CD4-positive, alpha-beta memory T cell (primary cell): ENCODE results near the gene EREG. TPM values are rescaled to one million over a fixed set of nuclear protein-coding genes. Genes with fewer than 3 reads are reported as not detected.

Source experiments
- CTCF ChIA-PET: fragments of 350-600 bp; sonication (Branson Sonifier 250); formaldehyde crosslinking; loops from one replicate; lab custom pipeline; 2021; ENCODE audit warnings: inconsistent platforms; ENCODE audit not compliant: partially characterized antibody; lab: Charles Lee
- POLR2A ChIA-PET: fragments of 350-600 bp; sonication (Branson Sonifier 250); formaldehyde crosslinking; loops from one replicate; lab custom pipeline; 2021; ENCODE audit not compliant: partially characterized antibody; lab: Charles Lee
- DNase-seq, 5 donors: peaks; one replicate each; pipeline versions ENCODE4 v3.0.0 to v3.0.0-alpha.2; 2020 to 2022; ENCODE audit warnings: mixed read lengths in 1 of 5
- H3K27ac ChIP-seq: one replicate; pipeline ENCODE4 v1.7.0; 2013; ENCODE audit warnings: low read depth, low read length
- H3K27me3 ChIP-seq: 2 replicates; pipeline ENCODE4 v1.7.0; 2013; ENCODE audit warnings: mild to moderate bottlenecking, low read length, moderate library complexity; ENCODE audit not compliant: insufficient read depth
- H3K36me3 ChIP-seq: 2 replicates; pipeline ENCODE4 v1.7.0; 2013; ENCODE audit warnings: mild to moderate bottlenecking, low read length, moderate library complexity; ENCODE audit not compliant: insufficient read depth
- H3K4me1 ChIP-seq: 2 replicates; pipeline ENCODE4 v1.7.0; 2013; ENCODE audit warnings: mild to moderate bottlenecking, low read length, moderate library complexity; ENCODE audit not compliant: insufficient read depth
- H3K4me3 ChIP-seq, 2 donors: one replicate each; pipeline ENCODE4 v1.7.0; 2013; ENCODE audit warnings: low read length in 2 of 2, mild to moderate bottlenecking in 1 of 2
- H3K9me3 ChIP-seq, 2 donors: one replicate each; pipeline ENCODE4 v1.7.0; 2013; ENCODE audit warnings: low read length in 2 of 2, control low read depth in 1 of 2; ENCODE audit not compliant: control insufficient read depth in 1 of 2
- H3K27ac Mint-ChIP-seq, 7 donors: one replicate each; pipeline ENCODE4 v1.8.0; 2020 to 2021; ENCODE audit warnings: mixed read lengths in 7 of 7, mild to moderate bottlenecking in 6 of 7, inconsistent platforms in 3 of 7, moderate library complexity in 3 of 7
- H3K27me3 Mint-ChIP-seq, 2 donors: one replicate each; pipeline ENCODE4 v1.8.0; 2020 to 2021; ENCODE audit warnings: mixed read lengths in 2 of 2
- H3K36me3 Mint-ChIP-seq, 2 donors: one replicate each; pipeline ENCODE4 v1.8.0; 2020 to 2021; ENCODE audit warnings: mixed read lengths in 2 of 2, inconsistent platforms in 1 of 2, mild to moderate bottlenecking in 1 of 2
- H3K4me1 Mint-ChIP-seq, 4 donors: one replicate each; pipeline ENCODE4 v1.8.0; 2020 to 2021; ENCODE audit warnings: mixed read lengths in 4 of 4, mild to moderate bottlenecking in 1 of 4
- H3K4me3 Mint-ChIP-seq, 8 donors: one replicate each; pipeline ENCODE4 v1.8.0; 2020 to 2021; ENCODE audit warnings: mixed read lengths in 8 of 8, mild to moderate bottlenecking in 7 of 8, moderate library complexity in 6 of 8, inconsistent platforms in 3 of 8
- H3K9me3 Mint-ChIP-seq, 8 donors: one replicate each; pipeline ENCODE4 v1.8.0; 2020 to 2021; ENCODE audit warnings: mixed read lengths in 8 of 8, mild to moderate bottlenecking in 5 of 8, inconsistent platforms in 3 of 8, moderate library complexity in 1 of 8
- intact Hi-C: fragments of 100-400 bp; cut with micrococcal nuclease; formaldehyde crosslinking; loops from one replicate; pipeline ENCODE4 v1.15.1; 2023
- polyA plus RNA-seq, 2 donors: library from polyadenylated mRNA; unstranded; fragments of 300-500 nt; fragmentation: Illumina TruSeq; gene quantifications; one replicate each; pipeline ENCODE4 v1.2.3, GENCODE V29; 2021
- total RNA-seq, 2 experiments: library from RNA; stranded (reverse); gene quantifications; one replicate each; pipeline ENCODE4 v1.2.3, GENCODE V29; 2021

EREG gene
- total and polyA plus RNA-seq, 4 experiments from 2014 or later, result not detected

DNA sequence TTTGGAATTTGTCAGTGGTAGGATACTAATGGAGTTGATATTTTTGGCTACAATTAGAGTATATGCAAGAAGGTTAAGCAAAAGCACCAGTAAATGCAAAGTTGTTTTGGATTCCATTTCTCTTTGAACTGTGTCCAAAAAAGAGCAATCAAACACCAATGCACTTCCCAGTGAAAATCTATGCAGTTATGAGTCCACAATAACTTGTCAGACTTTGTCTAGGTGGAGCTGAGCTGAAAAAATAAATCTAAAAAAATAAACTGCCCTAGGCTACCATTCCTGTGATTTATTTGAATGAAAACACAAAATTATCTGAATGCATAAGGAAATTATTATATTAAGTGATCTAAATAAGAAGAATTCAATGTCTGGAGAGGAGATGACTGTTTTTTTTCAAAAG, 42.9 kb downstream of the EREG start:
- H3K27me3 ChIP-seq, result no peaks in the 10 kb centered on the region
- ChIA-PET CTCF (no interaction called here), POLR2A (no interaction called here)
- intact Hi-C loops, result no loop called here
- DNase-seq, result no peak
- no peak overlapping the region for H3K27ac Mint-ChIP-seq
- no peaks in the 10 kb centered on the region for H3K4me1 Mint-ChIP-seq
- H3K27ac ChIP-seq, result no peak overlapping the region
- no peaks in the 10 kb centered on the region for H3K4me1 ChIP-seq
- no peaks in the 10 kb centered on the region for H3K27me3 Mint-ChIP-seq
- H3K4me3 ChIP-seq, result no peak overlapping the region
- no peaks in the 10 kb centered on the region for H3K36me3 ChIP-seq
- no peaks in the 10 kb centered on the region for H3K9me3 Mint-ChIP-seq
- H3K4me3 Mint-ChIP-seq, result no peak overlapping the region
- H3K9me3 ChIP-seq, result no peaks in the 10 kb centered on the region
- H3K36me3 Mint-ChIP-seq, result no peaks in the 10 kb centered on the region

DNA sequence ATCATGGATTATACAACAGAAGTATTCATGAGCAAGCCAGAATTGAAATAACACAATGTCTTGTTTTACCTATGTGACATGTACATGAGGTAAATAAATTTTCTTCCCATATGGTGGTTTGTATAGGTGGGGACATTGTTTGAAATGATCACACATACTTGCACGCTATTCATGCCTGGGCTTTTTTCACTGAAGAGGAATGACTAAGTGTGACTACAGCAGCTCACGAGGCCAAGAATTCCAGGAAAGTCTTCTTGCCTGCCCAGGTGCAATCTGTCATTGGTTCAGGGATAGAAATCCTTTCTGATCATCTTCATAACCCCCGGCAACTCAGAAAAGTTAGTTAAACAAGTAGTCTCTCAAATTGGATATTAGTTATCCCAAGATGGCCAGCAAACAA, 43.7 kb downstream of the EREG start:
- Histone ChIP-seq H3K27ac (no peak overlapping the region), H3K36me3 (no peaks in the 10 kb centered on the region), H3K4me3 (no peak overlapping the region), H3K4me1 (no peaks in the 10 kb centered on the region), H3K27me3 (no peaks in the 10 kb centered on the region), H3K9me3 (no peaks in the 10 kb centered on the region)
- Mint-ChIP-seq H3K27me3 (no peaks in the 10 kb centered on the region), H3K4me1 (no peaks in the 10 kb centered on the region), H3K27ac (no peak overlapping the region), H3K9me3 (no peaks in the 10 kb centered on the region), H3K4me3 (no peak overlapping the region), H3K36me3 (no peaks in the 10 kb centered on the region)
- DNase-seq, result no peak
- ChIA-PET CTCF (no interaction called here), POLR2A (no interaction called here)
- intact Hi-C loops, result no loop called here

GRCh38 chr4:74410272-74410671, 45.3 kb downstream of the EREG start:
- POLR2A ChIA-PET, result interaction anchor here (1.3 kb wide), 1 partner anchor 12 kb away, joined by 6 read pairs; no protein-coding TSS in a partner anchor

DNA sequence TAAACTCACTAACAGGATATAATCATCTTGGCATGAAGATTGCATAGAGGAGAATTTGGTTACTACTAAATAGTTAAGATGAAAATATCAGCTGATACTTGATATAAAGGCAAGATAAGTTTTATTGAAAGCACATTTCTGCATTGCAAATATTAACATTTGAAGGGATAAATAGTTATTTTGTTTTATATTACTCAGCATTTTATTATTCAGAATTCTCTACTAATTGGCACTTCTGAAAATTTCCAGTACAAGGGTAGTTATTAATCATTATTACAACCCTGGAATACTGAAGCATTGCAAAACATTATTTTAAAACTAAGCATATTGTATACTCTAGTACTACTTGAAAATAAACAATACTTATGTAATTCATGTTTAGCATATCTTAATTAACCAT, 47.3 kb downstream of the EREG start:
- Histone ChIP-seq H3K9me3 (no peaks in the 10 kb centered on the region), H3K4me1 (no peaks in the 10 kb centered on the region), H3K27ac (no peak overlapping the region), H3K4me3 (no peak overlapping the region), H3K36me3 (no peaks in the 10 kb centered on the region), H3K27me3 (no peaks in the 10 kb centered on the region)
- no peak for DNase-seq
- Mint-ChIP-seq H3K4me1 (no peaks in the 10 kb centered on the region), H3K27me3 (peaks cover 2 to 3% of the 10 kb centered on the region in 2 donors), H3K36me3 (peaks cover 0 to 4% of the 10 kb centered on the region in 2 donors), H3K27ac (no peak overlapping the region), H3K9me3 (no peaks in the 10 kb centered on the region), H3K4me3 (no peak overlapping the region)
- intact Hi-C loops, result no loop called here
- CTCF ChIA-PET, result no interaction called here
- POLR2A ChIA-PET, result no interaction called here

More at GRCh38 chr4:74410272-74410671, 45.3 kb downstream of the EREG start:
- H3K27me3 Mint-ChIP-seq, result peaks cover 0 to 2% of the 10 kb centered on the region in 2 donors
- H3K9me3 ChIP-seq, result no peaks in the 10 kb centered on the region
- peaks cover 0 to 4% of the 10 kb centered on the region in 2 donors for H3K36me3 Mint-ChIP-seq
- H3K9me3 Mint-ChIP-seq, result no peaks in the 10 kb centered on the region
- no peaks in the 10 kb centered on the region for H3K36me3 ChIP-seq
- no peak for DNase-seq
- H3K4me1 ChIP-seq, result no peaks in the 10 kb centered on the region
- H3K27ac ChIP-seq, result no peak overlapping the region
- CTCF ChIA-PET, result no interaction called here
- no peak overlapping the region for H3K27ac Mint-ChIP-seq
- no peaks in the 10 kb centered on the region for H3K27me3 ChIP-seq
- H3K4me1 Mint-ChIP-seq, result no peaks in the 10 kb centered on the region
- no peak overlapping the region for H3K4me3 Mint-ChIP-seq
- H3K4me3 ChIP-seq, result no peak overlapping the region
- intact Hi-C loops, result no loop called here

- Mint-ChIP-seq H3K36me3 (peaks cover 0 to 4% of the 10 kb centered on the region in 2 donors), H3K27me3 (peaks cover 2 to 6% of the 10 kb centered on the region in 2 donors), H3K4me3 (no peak overlapping the region), H3K9me3 (no peaks in the 10 kb centered on the region), H3K27ac (no peak overlapping the region), H3K4me1 (no peaks in the 10 kb centered on the region)
- DNase-seq, result no peak
- ChIA-PET CTCF (no interaction called here), POLR2A (no interaction called here)
- intact Hi-C loops, result no loop called here
- no peak overlapping the region for H3K27ac ChIP-seq
- no peaks in the 10 kb centered on the region for H3K36me3 ChIP-seq
- no peaks in the 10 kb centered on the region for H3K27me3 ChIP-seq
- no peaks in the 10 kb centered on the region for H3K4me1 ChIP-seq
- H3K4me3 ChIP-seq, result no peak overlapping the region
- no peaks in the 10 kb centered on the region for H3K9me3 ChIP-seq
Observed at GRCh38 chr4:74413265-74413664, 48.3 kb downstream of the EREG start.

- H3K4me3 Mint-ChIP-seq, result no peak overlapping the region
- H3K4me1 Mint-ChIP-seq, result no peaks in the 10 kb centered on the region
- H3K27ac Mint-ChIP-seq, result no peak overlapping the region
- Histone ChIP-seq H3K4me1 (no peaks in the 10 kb centered on the region), H3K36me3 (no peaks in the 10 kb centered on the region), H3K9me3 (no peaks in the 10 kb centered on the region), H3K27ac (no peak overlapping the region), H3K4me3 (no peak overlapping the region), H3K27me3 (no peaks in the 10 kb centered on the region)
- H3K27me3 Mint-ChIP-seq, result peaks cover 4 to 6% of the 10 kb centered on the region in 2 donors
- ChIA-PET CTCF (no interaction called here), POLR2A (no interaction called here)
- no peak for DNase-seq
- intact Hi-C loops, result no loop called here
- H3K36me3 Mint-ChIP-seq, result peaks cover 0 to 4% of the 10 kb centered on the region in 2 donors
- no peaks in the 10 kb centered on the region for H3K9me3 Mint-ChIP-seq
Observed at GRCh38 chr4:74414149-74414809, 49.3 kb downstream of the EREG start.

DNA sequence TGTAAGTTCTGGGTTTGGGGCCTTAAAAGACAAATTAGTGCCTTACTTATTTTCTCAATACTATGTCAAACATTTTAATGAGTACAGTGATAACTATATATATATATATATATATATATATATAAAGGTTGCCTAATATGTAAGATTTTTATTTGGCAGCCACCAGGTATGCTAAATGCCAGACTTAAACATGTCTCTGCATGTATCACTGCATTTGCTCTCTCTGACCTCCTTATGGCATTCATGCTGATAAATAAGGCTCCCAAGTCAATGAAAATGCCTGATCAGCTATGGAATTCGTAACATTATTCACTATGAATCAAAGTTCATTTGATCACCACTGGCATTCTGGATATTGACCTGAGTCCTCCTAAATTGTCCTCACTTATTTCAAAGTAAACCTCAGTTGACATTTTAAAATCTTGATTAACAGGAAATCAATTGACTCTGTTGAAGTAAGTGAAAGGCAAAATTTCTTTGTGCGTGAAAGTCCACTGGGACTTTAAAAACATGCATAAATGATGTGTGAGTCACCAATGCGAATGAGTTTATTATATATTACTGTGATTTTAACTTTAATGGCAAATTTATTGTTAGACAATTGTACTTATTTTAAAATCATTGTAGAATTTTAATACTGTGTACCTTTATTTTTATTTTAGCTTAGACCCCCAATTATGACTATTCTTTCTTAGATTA, 50.8 kb downstream of the EREG start:
- H3K4me3 ChIP-seq, result no peak overlapping the region
- intact Hi-C loops, result no loop called here
- no peak overlapping the region for H3K27ac ChIP-seq
- POLR2A ChIA-PET, result no interaction called here
- no peak for DNase-seq
- Mint-ChIP-seq H3K27me3 (peaks cover 4 to 8% of the 10 kb centered on the region in 2 donors), H3K4me3 (no peak overlapping the region), H3K36me3 (peaks cover 0 to 4% of the 10 kb centered on the region in 2 donors), H3K9me3 (no peaks in the 10 kb centered on the region), H3K4me1 (no peaks in the 10 kb centered on the region), H3K27ac (no peak overlapping the region)
- no peaks in the 10 kb centered on the region for H3K4me1 ChIP-seq
- H3K27me3 ChIP-seq, result no peaks in the 10 kb centered on the region
- H3K36me3 ChIP-seq, result no peaks in the 10 kb centered on the region
- H3K9me3 ChIP-seq, result no peaks in the 10 kb centered on the region
- CTCF ChIA-PET, result no interaction called here
